ENCODE results near the gene PLSCR2.
"Not testable (repeated sequence)": the region's sequence is repeated elsewhere in the genome, so short reads cannot be mapped to it uniquely, and the experiment has no call there.

Gene PLSCR2

DNA sequence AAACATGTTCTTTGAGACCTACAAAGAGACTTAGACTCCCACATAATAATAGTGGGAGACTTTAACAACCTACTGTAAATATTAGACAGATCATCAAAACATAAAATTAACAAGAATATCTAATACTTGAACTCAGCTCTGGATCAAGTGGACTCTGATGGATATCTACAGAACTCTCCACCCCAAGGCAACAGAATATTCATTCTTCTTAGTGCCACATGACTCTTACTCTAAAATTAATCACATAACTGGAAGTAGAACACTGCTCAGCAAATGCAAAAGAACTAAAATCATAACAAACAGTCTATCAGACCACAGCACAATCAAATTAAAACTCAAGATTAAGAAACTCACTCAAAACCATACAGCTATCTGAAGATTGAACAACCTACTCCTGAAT lies 15.9 kb upstream of the PLSCR2 start:
- no peak for DNase-seq (ENCODE audit: low read depth)

DNA sequence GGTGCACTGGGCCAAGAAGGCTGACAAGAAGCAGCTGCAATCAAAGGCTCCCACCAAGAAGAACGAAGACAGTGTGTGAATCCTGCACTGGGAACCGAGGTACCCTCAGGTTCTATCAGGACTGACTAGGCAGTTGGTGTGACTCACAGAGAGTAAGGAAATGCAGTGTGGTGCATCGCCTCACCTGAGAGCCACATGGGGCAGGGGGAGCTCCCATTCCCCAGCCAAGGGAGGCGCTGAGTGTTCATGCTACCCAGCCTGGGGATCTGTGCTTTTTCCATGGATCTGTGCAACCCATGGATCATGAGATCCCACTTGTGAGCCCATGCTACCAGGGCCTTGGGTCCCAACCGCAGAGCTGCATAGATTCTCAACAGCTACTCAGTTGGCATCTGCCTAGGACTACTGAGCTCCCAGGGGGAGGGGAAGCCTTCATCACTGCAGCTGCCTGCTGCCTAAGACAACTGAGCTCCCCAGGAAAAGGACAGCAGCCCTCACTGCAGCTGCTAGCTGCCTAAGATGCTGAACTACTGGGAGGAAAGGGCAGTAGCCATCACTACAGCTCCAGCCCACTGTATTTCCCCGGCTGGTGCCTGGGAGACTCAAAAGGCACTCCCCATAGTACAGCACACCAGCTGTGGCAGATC lies 6.9 kb upstream of the PLSCR2 start:
- DNase-seq (ENCODE audit: low read depth): no peak

DNA sequence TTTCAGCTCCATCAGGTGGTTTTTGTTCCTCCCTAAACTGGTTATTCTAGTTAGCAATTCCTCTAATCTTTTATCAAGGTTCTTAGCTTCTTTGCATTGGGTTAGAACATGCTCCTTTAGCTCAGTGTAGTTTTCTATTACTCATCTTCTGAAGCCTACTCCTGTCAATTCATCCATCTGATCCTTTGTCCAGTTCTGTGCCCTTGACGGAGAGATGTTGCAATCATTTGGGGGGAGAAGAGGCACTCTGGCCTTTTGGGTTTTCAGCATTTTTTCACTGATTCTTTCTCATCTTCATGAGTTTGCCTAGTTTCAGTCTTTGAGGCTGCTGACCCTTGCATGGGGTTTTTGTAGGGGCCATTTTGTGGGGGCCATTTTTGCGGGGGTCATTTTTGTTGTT lies 5.6 kb upstream of the PLSCR2 start:
- DNase-seq (ENCODE audit: low read depth): not testable (repeated sequence)

DNA sequence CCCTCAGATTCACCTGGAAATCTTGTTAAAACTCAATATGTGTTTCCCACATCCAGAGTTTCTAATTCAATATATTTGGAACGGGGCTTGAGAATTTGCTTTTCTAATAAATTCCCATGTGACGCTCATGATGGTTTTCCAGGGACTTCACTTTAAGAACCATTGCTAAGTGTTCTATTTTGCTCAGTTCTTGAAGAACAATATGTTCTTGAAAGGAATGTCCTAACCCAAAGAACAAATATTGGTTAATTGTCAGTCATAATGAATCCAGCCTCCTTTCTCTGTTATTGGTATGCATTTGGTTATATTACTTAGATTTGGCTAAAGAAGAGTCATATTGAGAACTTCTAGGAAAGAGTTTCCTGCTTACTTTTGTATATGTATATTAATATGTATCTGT lies 4.4 kb upstream of the PLSCR2 start:
- DNase-seq (ENCODE audit: low read depth): peak; percentile 43

DNA sequence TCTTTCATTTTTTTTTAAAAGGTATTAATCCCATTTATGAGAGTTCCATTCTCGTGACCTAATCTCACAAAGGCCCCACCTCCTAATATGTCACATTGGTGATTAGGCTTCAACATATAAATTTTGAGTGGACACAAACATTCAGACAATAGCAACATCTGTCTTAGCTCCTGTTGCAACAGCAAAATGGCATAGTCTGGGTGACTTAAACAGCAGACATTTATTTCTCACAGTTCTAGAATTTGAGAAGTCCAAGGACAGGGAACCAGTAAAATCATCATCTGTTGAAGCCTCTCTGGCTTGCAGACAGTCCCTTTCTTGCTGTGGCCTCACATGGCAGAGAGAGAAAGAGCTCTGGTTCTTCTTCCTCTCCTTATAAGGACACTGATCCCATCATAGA lies 3.2 kb upstream of the PLSCR2 start:
- DNase-seq (ENCODE audit: low read depth): no peak

DNA sequence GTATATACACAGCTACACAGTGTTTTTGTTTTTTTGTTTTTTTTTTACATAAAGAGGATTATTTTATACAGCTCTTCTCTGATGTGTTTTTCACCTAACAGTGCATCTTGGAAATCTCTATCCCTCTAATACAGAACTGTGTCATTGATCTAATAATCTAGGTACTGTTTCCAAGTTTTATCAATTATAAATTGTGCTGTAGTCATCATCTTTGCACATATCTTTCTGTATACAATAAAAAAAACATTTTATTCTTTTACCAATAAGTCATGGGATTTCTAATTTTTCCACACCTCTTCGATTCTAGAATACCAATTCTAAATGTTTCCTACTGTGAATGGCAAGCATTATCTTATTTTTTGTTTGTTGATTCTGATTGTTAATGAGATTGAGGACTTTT lies 1.7 kb upstream of the PLSCR2 start:
- no peak for DNase-seq (ENCODE audit: low read depth)

DNA sequence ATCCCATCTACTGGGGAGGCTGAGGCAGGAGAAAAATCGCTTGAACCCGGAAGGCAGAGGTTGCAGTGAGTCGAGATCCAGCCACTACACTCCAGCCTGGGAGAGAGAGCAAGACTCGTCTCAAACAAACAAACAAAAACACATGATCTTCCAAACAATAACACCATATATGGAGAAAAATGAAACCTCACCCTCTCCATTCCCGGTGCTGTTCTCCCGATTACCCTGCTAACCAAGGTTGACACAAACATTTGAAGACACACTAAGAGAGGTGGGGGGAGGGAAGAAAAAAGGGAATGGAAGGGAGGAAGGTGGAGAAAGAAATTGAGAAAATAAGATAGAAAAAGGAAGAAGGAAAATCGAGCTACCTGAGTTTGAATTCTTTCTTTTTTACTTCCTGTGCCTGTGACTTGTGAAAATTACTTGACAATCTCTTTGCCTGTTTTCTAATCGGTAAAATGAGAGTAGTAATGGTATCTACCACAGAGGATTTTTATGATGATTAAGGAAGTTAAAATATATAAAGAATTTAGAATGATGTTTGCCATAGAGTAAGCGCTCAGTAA lies 1.1 kb upstream of the PLSCR2 start:
- no peak for DNase-seq (ENCODE audit: low read depth)

DNA sequence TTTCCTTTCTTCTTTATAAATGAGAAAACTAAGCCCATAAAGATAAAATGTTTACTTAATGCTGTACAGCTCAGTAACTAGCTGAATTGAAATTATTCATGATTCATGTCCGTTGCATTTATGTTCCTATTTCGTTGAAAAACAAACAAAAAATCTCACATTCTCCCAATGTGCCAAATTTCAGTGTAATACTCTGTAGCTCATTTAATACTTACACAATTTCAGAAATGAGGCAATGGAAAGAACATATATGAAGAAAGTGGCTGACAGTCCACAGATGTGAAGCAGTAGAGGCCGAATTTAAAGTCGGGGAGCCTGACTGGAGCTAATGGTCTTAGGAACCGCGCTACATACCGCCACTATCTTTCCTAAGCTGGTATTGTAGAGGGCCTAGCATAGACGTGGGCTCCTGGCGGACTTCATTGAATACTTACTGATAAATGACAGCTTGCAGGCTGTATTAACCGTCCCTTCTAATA lies 651 bp downstream of the PLSCR2 start:
- peak; percentile 50 for DNase-seq (ENCODE audit: low read depth)

DNA sequence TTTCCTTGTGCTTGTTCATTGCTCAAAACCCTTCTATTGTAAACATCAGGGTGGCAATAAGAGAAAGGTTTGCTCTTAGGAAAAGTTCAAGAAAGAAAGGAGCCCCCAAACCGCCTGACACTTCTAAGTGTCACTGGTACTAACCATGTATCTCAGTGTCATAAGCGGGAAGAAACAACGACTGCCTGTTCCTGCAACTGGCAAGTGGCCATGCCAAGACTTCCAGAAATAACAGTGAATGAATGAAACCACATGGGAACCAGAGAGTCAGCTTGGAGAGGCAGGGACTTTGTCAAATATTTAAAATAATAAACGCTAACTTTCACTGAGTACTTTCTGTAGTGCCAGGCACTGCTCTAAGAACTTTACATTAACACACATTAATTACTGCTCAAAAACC lies 1.1 kb downstream of the PLSCR2 start:
- peak; percentile 47 for DNase-seq (ENCODE audit: low read depth)

DNA sequence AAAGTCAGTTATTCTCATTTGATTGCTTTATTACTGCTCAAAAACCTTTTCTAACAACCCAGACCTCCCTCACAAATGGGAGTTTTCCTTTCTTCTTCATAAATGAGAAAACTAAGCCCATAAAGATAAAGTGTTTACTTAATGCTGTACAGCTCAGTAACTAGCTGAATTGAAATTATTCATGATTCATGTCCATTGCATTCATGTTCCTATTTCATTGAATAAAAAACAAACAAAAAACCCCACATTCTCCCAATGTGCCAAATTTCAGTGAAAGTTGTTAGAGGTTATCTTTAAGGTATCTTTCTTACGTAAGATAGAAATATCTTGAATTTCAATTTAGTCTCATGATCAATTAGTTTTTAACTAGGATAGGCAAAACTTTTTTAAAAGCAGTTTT lies 2.8 kb downstream of the PLSCR2 start:
- DNase-seq (ENCODE audit: low read depth): no peak

DNA sequence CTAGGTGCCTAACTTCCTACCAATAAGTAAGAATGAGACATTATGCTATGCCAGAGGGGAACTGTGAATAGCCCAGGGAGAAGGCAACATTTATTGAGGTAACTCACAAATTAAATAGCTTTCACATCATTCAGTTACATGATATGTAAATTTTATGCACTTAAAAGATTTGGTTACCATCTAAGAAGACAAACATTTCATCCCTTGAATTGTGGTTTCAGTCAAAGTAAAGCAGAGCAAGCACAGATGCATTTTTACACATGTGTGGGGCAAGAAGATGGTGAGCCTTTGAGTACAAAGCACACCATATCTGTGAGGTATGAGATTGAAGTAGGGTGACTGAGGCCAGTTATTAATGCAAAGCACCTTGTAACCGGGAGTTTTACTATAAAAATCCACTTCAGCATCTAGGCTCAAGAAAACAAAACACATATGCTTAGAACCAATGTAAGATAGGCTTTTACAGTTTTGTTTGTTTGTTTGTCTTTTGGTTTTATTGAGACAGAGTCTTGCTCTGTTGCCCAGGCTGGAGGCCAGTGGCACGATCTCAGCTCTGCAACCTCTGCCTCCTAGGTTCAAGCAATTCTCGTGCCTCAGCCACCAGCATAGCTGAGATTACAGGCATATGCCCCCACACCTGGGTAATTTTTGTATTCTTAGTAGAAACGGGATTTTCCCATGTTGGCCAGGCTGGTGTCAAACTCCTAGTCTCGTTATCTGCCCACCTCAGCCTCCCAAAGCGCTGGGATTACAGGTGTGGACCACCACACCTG lies 3.5 kb downstream of the PLSCR2 start:
- DNase-seq (ENCODE audit: low read depth): no peak

DNA sequence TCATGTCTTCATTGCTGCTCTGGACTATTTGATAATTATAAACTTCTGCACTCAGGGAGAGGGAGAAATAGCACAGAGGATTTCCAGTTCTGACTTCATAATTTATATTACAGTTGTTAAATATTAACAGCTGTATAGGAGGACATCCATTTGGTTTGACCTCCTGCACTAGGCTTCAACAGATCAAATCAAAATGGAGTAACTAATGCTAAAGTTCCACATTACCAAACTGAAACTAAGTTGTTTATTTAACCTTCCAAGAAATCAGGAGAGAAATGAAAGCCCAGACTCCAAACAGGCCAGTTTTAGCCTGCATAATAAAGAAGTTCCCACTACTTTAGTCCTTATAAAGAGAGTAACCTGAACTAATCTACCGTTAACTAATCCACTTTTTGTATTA lies 4.6 kb downstream of the PLSCR2 start:
- no peak for DNase-seq (ENCODE audit: low read depth)

DNA sequence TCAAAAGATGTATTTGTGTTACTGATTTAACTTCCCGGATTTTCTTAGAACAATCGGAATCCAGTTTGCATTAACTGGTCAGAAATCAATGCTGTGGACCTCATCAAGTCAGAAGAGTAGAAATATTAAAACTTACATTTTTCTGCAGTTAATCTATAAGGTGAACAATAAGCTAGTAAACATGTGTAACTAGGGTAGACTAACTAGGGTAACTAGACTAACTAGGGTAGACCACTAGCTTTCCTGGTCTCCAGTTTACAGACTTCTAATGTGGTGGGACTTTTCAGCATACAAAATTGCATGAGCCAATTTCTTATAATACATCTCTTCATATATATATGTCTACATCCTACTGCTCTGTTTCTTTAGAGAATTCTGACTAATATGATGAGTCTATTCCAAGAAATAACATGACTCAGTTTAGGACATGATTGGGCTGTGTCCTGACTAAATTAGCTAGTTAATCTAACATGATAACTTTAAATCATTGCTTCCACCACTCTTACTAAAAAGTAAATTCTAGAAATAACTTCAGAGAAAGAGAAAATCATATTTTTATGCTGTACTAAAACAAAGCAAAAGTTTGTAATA lies 5.3 kb downstream of the PLSCR2 start:
- no peak for DNase-seq (ENCODE audit: low read depth)

DNA sequence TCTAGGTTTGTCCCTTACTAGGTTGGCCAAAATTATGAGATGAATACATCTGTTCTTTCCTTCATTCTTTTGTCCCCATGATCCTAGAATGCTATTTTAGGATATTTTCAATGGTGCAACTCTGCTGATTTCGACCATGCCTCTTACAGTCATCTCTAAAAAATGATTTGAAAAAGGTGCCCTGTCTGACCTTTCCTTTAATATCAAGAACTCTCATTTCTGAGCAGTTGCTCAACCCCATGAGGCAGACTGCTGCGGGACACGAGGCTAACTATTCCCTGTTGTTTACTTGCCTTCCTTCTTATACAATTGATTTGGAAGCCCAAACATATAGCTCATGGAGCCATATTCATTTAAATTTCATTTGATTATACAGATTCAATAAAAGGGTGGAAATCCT lies 14.6 kb downstream of the PLSCR2 start:
- DNase-seq (ENCODE audit: low read depth): no peak

DNA sequence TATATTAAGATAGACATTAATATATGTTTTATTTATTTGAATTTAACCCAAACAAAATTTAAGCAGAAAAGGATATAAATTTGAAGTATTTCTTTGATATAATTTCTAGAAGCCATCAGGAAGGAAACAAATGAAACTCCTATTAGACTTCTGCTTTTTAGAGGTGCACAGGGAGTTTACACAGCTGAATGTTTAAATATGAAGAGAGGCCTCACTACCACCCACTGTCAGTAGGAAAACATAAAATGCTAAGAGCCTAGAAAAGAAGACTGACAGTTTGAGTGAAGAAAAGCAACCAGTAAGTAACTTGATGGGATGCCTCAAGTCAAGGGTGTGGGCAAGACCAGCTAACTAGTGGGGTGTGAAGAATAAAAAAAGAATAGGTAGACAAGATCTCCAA lies 19.7 kb downstream of the PLSCR2 start:
- no peak for DNase-seq (ENCODE audit: low read depth)

DNA sequence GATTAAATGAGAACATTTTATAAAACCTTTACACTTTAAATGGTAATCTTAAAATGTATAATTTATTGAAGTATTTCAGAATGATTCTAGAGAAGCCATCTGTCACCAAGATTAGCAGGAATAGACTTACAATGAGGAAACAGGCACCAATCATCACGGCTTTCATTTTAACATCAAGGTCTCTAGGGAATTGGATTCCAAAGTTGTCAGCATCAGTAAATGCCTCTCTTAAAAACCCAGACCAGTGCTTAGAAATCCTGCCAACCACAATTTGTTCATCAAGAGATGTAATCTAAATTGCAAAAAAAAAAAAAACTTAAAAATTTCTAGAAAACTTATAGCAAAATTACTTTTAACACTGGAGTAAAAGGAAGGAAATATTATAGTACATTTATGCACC lies 20.3 kb downstream of the PLSCR2 start:
- DNase-seq (ENCODE audit: low read depth): no peak

DNA sequence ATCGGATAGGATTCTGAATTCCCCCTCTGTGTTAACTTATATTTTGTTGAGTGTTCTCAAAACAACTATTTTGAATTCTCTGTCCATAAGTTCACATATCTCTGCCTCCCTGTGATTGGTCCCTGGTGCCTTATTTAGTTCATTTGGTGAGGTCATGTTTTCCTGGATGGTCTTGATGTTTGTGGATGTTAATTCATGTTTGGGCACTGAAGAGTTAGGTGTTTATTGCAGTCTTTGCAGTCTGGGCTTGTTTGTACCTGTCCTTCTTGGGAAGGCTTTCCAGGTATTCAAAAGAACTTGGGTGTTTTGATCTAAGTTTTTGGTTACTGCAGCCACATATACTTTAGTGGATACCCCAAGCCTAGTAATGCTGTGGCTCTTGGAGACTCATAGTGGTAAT lies 23.3 kb downstream of the PLSCR2 start:
- no peak for DNase-seq (ENCODE audit: low read depth)

DNA sequence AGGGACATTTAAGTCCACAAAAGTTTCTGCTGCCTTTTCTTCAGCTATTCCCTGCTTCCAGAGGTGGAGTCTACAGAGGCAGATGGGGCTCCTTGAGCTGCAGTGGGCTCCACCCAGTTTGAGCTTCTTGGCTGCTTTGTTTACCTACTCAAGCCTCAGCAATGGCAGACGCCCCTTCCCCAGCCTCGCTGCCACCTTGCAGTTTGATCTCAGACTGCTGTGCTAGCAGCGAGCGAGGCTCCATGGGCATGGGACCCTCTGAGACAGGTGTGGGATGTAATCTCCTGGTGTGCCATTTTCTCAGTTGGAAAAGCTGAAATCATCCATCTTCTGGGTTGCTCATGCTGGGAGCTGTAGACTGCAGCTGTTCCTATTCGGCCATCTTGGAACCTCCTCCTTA lies 29.1 kb downstream of the PLSCR2 start:
- not testable (repeated sequence) for DNase-seq (ENCODE audit: low read depth)

DNA sequence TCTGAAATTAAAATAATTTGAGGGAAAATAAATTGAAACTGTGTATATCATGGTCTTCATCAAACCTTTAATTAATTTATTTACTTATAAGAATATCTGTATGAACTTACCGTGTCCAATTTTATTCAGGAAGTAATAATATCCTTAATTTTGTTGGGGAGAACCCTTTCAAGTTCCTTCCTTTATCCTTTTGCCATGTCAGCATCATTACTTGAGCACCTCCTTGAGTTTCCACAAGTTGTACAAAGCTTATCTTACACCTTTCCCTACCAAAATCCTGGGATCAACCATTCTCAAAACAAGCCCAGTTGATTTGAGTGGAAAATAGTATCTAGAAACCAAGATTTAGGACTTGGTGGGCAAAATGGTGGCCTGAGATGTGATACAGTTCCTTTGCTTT lies 37.3 kb downstream of the PLSCR2 start:
- DNase-seq (ENCODE audit: low read depth): no peak

DNA sequence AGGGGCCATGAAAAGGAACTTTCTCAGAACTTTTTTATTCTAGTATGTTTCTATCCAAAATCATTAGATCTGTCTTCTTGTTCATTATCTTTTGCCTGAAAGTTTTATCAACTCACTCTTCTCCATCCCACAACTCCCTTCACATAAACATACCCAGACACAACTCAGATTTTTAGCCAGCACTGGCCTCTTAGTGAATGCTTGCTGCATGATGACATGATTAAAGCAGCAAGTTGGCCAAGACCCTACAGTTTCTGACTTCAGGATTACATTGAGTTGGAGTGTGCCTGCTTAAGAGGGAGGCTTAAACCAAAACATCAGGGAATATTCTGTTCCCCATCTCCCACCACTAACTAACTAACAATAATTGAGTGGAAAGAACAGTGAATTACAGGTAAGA lies 38.1 kb downstream of the PLSCR2 start:
- DNase-seq (ENCODE audit: low read depth): peak; percentile 14

DNA sequence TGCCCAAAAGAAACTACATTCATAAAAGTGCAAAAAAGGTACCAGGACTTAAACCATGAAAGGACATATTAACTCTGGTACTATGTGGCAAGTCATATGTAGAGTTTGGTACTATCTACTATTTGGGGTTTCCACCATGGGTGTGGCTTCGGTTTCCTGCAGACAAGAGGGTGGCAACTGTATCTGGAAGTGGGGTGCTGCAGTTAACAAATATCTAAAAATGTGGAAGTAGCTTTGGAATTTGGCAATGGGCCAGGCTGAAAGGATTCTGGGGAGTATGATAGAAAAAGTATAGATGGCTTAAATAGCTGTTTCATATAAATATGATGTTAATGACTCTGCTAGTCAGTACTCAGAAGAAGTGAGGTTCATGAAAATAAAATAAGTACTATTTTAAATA lies 44.0 kb downstream of the PLSCR2 start:
- no peak for DNase-seq (ENCODE audit: low read depth)

DNA sequence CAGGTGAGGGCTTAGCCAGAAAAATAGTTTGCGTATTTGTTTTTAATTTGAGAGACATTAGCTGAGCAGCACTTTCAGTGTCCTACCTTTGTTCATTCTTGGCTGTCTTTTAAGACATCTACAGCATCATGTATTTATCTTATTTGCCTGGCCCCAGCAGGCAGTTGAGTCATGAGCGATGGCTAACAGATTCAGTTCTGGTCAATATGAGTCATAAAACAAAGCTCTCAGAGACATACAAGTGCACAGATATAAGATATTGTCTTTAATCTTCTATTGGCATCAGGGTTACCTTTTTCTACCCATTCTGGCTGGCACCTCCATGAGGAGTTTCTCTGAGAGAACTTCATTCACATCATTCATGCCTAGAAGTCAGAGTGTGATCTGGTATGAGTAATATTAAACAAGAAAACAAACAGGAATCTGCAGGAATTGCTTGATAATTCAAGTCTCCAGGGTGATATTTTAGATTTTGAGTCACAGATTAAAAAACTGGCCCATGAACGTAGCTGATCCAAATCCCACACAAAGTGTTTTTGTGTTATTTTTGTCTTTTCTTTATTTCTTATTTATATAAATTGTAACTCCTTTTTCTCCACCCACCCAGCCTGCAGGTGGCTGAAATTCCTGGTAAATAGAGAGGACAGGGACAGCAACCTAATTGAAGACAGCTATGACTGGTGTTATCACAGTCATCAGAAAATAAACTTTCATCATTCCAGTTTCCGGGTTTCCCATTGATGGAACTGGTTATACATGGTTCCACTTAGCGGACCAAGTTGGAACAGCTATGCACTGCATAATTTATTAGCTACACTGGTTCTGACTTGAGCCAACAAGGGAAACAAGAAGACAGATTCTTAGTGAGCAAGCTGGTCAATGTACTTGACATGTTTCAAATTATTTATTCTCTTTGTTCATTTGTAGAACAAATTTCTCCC lies 47.3 kb downstream of the PLSCR2 start:
- DNase-seq (ENCODE audit: low read depth): peak; percentile 49

Data from fibroblast of the conjunctiva (primary cell).